ENCODE data around the gene TRIM3.

DNA sequence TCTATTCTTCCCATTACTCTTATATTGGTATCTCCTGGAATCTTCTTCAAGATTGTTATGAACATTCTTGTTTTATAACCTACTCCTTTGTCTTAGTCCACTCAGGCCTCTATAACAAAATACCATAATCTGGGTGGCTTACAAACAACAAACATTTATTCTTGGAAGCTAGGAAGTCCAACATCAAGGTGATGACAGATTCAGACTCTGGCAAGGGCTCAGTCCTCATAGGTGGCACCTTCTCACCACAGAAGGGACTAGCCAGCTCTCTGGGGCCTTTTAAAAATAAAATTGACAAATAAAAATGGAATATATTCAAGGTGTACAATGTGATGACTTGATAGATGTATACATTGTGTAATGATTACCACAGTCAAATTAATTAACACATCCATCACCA is 43.1 kb upstream of the TRIM3 start:
- TF ChIP-seq CTCF (IDR thresholded peaks at IDR 0.05; ENCODE audit: control extremely low read depth in 1 of 3, insufficient read depth in 1 of 3, low read depth in 1 of 3, low read length in 3 of 3): no peak
- no peak for TF ChIP-seq USF2 (IDR thresholded peaks at IDR 0.05; ENCODE audit: low read length)
- no peak for TF ChIP-seq CHD2 (IDR thresholded peaks at IDR 0.05; ENCODE audit: low read length)
- TF ChIP-seq HDAC2 (IDR thresholded peaks at IDR 0.05; ENCODE audit: borderline replicate concordance in 1 of 2, low read depth in 2 of 2, low read length in 2 of 2): no peak
- TF ChIP-seq RBBP5 (IDR thresholded peaks at IDR 0.05; ENCODE audit: borderline replicate concordance, low read depth, low read length): no peak
- TF ChIP-seq JUN (IDR thresholded peaks at IDR 0.05; ENCODE audit: low read depth, low read length): no peak
- no peak for TF ChIP-seq RNF2 (IDR thresholded peaks at IDR 0.05; ENCODE audit: borderline replicate concordance, low read depth, low read length, missing control alignments, poor library complexity, severe bottlenecking)
- TF ChIP-seq POLR2A (IDR thresholded peaks at IDR 0.05; ENCODE audit: control extremely low read depth in 1 of 2, low read depth in 2 of 2, low read length in 2 of 2): no peak
- no peak for TF ChIP-seq GABPA (IDR thresholded peaks at IDR 0.05; ENCODE audit: borderline replicate concordance, insufficient read depth, low read length)
- TF ChIP-seq SIN3A (conservative IDR thresholded peaks at IDR 0.05 in 1 of 2, IDR thresholded peaks at IDR 0.05 in 1 of 2; ENCODE audit: low read depth in 1 of 2, low read length in 2 of 2): no peak

All from H1 (cell line).